Stimulated activated CD4-positive, alpha-beta T cell treated with anti-CD3 and anti-CD28 coated beads, TNF-alpha, amount 100 ng/mL, for 4 hours (primary cell): ENCODE data around the gene GALNT17.
"Not testable (repeated sequence)": the region's sequence is repeated elsewhere in the genome, so short reads cannot be mapped to it uniquely, and the experiment has no call there.

Source experiments
- DNase-seq, 3 experiments: peaks; one replicate each; pipeline ENCODE4 v3.0.0-alpha.2; 2020; ENCODE audit warnings: low read depth in 3 of 3

Gene GALNT17

GRCh38 chr7:71236230-71237105 is 104.5 kb downstream of the GALNT17 start:
- no peak for DNase-seq

- DNase-seq, result no peak
Observed at GRCh38 chr7:71237945-71238344, 106.0 kb downstream of the GALNT17 start.

GRCh38 chr7:71238581-71239295 is 106.8 kb downstream of the GALNT17 start:
- DNase-seq, result no peak

- DNase-seq, result no peak
Observed at GRCh38 chr7:71239586-71240268, 107.8 kb downstream of the GALNT17 start.

- no peak for DNase-seq
Observed at GRCh38 chr7:71243736-71244410, 111.9 kb downstream of the GALNT17 start.

- DNase-seq, result no peak
Observed at GRCh38 chr7:71245038-71245437, 113.1 kb downstream of the GALNT17 start.

- DNase-seq, result no peak
Observed at GRCh38 chr7:71251706-71252105, 119.8 kb downstream of the GALNT17 start.

GRCh38 chr7:71254751-71255150 is 122.8 kb downstream of the GALNT17 start:
- DNase-seq, result no peak

GRCh38 chr7:71255537-71256178 is 123.7 kb downstream of the GALNT17 start:
- no peak for DNase-seq

GRCh38 chr7:71261066-71261465 is 129.1 kb downstream of the GALNT17 start:
- no peak for DNase-seq

GRCh38 chr7:71262834-71263233 is 130.9 kb downstream of the GALNT17 start:
- not testable (repeated sequence) for DNase-seq

GRCh38 chr7:71264005-71264404 is 132.1 kb downstream of the GALNT17 start:
- no peak for DNase-seq

GRCh38 chr7:71266912-71267311 is 135.0 kb downstream of the GALNT17 start:
- DNase-seq, result no peak

- DNase-seq, result no peak
Observed at GRCh38 chr7:71267734-71268469, 136.0 kb downstream of the GALNT17 start.

GRCh38 chr7:71270558-71270957 is 138.6 kb downstream of the GALNT17 start:
- no peak for DNase-seq

GRCh38 chr7:71271203-71271602 is 139.3 kb downstream of the GALNT17 start:
- DNase-seq, result no peak

- DNase-seq, result no peak
Observed at GRCh38 chr7:71272509-71273490, 140.9 kb downstream of the GALNT17 start.

- DNase-seq, result no peak
Observed at GRCh38 chr7:71278257-71278656, 146.3 kb downstream of the GALNT17 start.

GRCh38 chr7:71281261-71281660 is 149.3 kb downstream of the GALNT17 start:
- DNase-seq, result no peak
